Stimulated activated CD8-positive, alpha-beta memory T cell treated with anti-CD3 and anti-CD28 coated beads, Interleukin-15, amount 100 ng/mL, for 24 hours (primary cell): Measurements from ENCODE around the gene ZNF343.
A peak's percentile ranks its signal among the peaks of the same experiment; 100 is the strongest.
"Not testable (repeated sequence)": the region's sequence is repeated elsewhere in the genome, so short reads cannot be mapped to it uniquely, and the experiment has no call there.

Experiments
- DNase-seq: peaks from one replicate; pipeline ENCODE4 v3.0.0-alpha.2; 2020; ENCODE audit warnings: low read depth

ZNF343 gene

GRCh38 chr20:2508631-2509467 lies at the start of gene ZNF343:
Gene ZNF343, minus strand, starts transcription at chr20:2508915. Its CDS starts 15,020 bp downstream, at chr20:2493895.
- DNase-seq = peak; percentile 43

GRCh38 chr20:2557873-2558580 lies 49.3 kb upstream of the ZNF343 start:
- no peak for DNase-seq

- DNase-seq = no peak
Observed at GRCh38 chr20:2545594-2545993, 36.9 kb upstream of the ZNF343 start.

GRCh38 chr20:2544211-2544610 lies 35.5 kb upstream of the ZNF343 start:
- no peak for DNase-seq

- no peak for DNase-seq
Observed at GRCh38 chr20:2542361-2542760, 33.6 kb upstream of the ZNF343 start.

GRCh38 chr20:2541940-2542339 lies 33.2 kb upstream of the ZNF343 start:
- DNase-seq = no peak

- DNase-seq = no peak
Observed at GRCh38 chr20:2538931-2539720, 30.4 kb upstream of the ZNF343 start.

- no peak for DNase-seq
Observed at GRCh38 chr20:2538356-2538755, 29.6 kb upstream of the ZNF343 start.

GRCh38 chr20:2537101-2537500 lies 28.4 kb upstream of the ZNF343 start:
- DNase-seq = no peak

GRCh38 chr20:2536560-2536986 lies 27.9 kb upstream of the ZNF343 start, which contains the start of gene TMC2:
Gene TMC2, plus strand, starts transcription at chr20:2536573. Its CDS starts 49 bp downstream, at chr20:2536622.
- DNase-seq = no peak

GRCh38 chr20:2535711-2536559 lies 27.2 kb upstream of the ZNF343 start:
- no peak for DNase-seq

GRCh38 chr20:2533118-2533517 lies 24.4 kb upstream of the ZNF343 start:
- no peak for DNase-seq

- DNase-seq = no peak
Observed at GRCh38 chr20:2528671-2529271, 20.1 kb upstream of the ZNF343 start.

- no peak for DNase-seq
Observed at GRCh38 chr20:2527762-2528161, 19.0 kb upstream of the ZNF343 start.

- DNase-seq = not testable (repeated sequence)
Observed at GRCh38 chr20:2526218-2526583, 17.5 kb upstream of the ZNF343 start.

GRCh38 chr20:2524709-2525506 lies 16.2 kb upstream of the ZNF343 start:
- DNase-seq = no peak

GRCh38 chr20:2523919-2524708 lies 15.4 kb upstream of the ZNF343 start:
- peak; percentile 94 for DNase-seq

GRCh38 chr20:2522826-2523429 lies 14.2 kb upstream of the ZNF343 start:
- DNase-seq = not testable (repeated sequence)
